Islet of Langerhans (tissue), 1 donor: ENCODE data around the gene FOLR2.

Source experiments
- FAIRE-seq: peaks from one replicate; lab custom pipeline; 2011; peaks lifted over from hg19 to GRCh38; lab: Jason Lieb, UNC

FOLR2 gene

GRCh38 chr11:72208281-72208680, 8.3 kb upstream of the FOLR2 start:
- FAIRE-seq, result no peak

- FAIRE-seq, result no peak
Observed at GRCh38 chr11:72209101-72209500, 7.5 kb upstream of the FOLR2 start.

- no peak for FAIRE-seq
Observed at GRCh38 chr11:72217841-72218240, 1.2 kb downstream of the FOLR2 start.

- no peak for FAIRE-seq
Observed at GRCh38 chr11:72218251-72218745, 1.7 kb downstream of the FOLR2 start.

GRCh38 chr11:72220696-72221363, 4.2 kb downstream of the FOLR2 start:
- FAIRE-seq, result no peak

DNA sequence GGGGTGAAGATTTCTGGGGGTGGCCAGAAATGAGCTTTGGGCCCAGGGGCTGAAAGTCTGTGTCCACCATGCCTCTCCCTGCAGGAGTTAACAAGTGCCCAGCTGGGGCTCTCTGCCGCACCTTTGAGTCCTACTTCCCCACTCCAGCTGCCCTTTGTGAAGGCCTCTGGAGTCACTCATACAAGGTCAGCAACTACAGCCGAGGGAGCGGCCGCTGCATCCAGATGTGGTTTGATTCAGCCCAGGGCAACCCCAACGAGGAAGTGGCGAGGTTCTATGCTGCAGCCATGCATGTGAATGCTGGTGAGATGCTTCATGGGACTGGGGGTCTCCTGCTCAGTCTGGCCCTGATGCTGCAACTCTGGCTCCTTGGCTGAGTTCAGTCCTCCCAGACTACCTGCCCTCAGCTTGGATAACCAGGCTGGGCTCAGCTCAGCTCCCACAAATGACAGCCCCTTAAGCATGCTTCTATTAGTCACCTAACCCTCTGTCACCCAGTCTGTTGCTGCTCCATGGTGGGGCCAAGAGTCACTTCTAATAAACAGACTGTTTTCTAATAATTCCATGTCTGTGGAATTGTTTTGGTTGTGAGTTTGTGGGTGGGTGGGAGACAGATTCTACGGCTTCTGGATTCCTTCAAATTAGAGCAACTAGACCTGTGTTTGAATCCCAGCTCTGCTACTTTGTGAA, 4.9 kb downstream of the FOLR2 start:
- no peak for FAIRE-seq

DNA sequence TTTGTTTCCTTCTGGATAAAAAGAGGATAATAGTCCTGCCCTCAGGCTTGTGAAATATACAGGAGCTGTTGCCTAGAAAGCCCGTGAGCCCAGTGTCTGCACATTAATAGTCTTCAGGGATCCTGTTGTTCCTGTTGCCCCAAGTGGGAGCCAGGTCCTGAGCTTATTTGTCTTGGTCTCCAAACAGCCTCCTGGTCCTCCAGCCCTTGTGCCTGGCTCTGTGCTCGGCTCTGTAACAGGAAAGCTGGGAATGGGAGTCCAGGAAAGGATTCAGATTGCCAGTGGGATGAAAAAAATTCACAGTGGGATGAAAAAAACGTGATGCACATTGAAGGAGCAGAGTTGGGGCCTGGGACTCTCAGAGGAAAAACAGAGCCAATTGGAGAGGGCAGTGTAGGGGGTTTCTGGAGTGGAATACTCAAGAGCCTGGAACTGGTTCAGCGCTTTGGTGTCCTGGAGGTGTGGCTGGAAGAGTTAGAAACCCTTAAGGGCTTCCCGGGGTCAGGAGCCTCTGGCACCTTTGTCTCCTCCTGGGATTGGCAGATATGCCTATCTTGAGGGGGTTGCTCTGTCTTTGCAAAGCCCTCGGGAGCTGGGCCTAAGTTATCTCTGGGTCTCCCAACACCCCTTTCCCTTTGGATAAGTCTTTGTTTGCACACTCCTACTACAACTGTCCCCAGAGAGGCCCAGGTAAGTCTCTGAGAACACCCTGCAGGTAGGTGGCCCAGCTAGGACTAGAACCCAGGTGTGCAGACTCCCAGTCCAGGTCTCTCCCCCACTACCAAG, 5.7 kb downstream of the FOLR2 start:
- no peak for FAIRE-seq

DNA sequence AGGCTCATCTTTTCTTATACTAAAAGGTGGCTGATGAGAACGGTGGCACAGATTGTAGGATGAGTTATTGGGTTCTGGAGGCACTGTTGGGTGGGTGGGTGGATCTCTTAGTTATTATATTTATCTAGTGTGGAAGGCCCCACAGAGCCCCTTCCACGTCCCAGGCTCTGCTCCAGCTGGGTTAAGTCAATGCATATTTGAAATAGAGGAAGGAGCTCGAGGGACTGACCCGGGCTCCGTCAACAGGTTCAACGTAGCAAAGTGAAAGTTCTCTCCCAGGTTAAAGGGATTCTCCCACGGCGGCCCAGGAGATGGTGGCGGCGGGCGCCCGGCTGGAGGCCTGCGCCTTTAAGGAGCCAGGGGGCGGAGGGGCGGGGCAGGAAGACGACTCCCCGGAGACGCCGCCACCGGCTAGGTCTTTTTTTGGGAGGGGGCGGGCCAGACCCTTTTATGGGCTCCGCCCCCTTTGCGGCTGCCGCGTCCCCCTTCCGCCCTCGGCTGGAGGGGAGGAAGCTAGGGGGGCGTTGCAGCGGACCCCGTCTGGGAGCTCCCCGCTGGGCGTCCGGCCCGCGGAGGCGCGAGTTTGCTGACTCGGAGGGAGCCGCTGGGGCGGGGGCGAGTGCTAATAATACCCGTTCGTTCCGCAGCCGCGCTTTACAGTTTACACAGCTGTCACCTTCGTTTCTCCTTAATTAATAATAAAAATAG, 6.5 kb downstream of the FOLR2 start:
- FAIRE-seq, result no peak

- FAIRE-seq, result no peak
Observed at GRCh38 chr11:72223615-72224563, 7.3 kb downstream of the FOLR2 start.

GRCh38 chr11:72224564-72225410, 8.2 kb downstream of the FOLR2 start, which contains the start of gene INPPL1:
TSS of gene INPPL1 (plus strand) at chr11:72224767. CDS start at chr11:72224985, 218 bp downstream.
- FAIRE-seq, result no peak

DNA sequence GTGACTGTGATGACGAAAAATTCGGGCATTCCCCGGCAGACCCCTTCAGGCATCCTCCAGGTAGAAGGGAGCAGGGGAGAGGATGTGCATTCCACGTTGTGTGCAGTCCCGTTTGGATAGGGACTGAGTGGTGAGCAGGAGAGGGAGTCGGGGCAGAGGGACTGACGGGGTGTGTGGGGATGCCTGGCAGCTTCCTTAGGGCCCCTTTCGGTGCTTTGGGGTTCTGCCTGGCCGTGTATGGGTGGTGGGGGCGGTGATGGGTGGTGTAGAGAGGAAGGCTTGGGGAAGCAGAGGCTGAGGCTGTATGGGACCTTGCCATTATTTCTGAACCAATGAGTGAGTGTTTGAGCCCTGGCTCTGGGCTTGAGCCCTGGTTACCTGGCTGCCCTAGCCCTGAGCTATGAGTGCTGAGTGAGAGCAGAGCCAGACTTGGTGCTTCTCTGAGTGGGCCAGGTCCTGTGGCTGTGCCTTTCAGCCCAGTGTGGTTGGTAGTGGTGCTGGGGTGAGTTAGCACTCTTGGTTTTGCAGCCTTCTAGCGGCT, 8.9 kb downstream of the FOLR2 start:
- no peak for FAIRE-seq

DNA sequence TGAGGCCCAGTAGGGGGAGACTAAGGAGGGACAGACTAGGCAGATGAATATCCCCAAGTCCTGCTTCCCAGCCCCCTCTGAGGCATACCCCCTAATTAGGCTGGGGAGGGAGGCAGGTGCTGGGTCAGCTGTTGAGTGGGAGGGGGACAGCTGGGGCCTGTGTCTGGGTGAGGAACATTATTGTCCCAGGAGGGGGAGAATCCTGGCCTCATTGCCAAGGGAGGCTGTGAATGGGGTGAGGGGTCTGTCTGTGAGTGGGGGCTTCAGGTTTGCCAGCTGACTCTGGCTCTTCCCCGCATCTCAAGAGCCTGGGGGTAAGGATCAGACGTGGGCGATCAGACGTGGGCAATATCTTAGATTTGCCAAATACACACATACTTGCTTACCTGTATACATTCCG, 10.1 kb downstream of the FOLR2 start:
- FAIRE-seq, result no peak

DNA sequence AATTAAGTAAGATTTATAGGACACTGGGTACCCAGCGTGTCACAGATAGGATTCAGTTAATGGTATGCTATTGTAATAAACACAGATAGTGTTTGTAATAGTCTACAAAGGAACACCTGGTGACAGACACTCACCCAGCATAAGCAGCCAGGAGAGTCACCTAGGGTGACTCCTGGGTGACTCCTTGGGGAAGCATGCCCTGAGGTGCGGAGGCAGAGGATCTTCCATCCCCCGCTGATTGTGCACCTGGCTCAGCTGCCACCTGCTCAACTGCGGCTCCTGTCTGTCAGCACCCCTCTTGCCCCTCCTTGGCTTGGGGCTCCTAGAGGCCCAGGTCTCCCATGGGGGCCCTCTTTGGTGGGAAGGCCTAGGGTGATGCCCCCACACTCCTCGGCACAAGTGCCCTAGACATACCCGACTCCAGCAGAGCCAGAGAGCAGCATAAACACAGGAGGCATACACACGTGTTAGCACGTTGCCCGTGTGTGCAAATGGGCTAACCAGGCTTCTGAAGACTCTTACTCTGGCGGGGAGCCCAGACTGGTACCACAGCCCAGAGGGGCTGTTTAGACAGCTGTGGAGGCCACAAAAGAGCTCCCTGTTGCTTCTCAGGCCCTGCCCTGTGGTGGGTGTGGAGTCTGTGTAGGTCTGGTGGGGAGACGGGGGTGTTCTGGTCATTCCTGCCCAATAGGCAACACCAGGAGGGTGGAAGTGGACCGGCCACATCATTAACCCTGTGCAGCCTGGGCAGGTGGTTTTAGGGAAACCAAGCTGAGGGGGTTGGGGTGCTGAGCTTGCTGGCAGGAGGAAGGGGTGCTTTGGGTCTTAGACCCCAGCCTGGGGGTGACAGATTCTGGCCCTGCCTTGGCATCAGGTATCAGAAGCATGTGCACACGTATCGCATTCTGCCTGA, 11.0 kb downstream of the FOLR2 start:
- no peak for FAIRE-seq

DNA sequence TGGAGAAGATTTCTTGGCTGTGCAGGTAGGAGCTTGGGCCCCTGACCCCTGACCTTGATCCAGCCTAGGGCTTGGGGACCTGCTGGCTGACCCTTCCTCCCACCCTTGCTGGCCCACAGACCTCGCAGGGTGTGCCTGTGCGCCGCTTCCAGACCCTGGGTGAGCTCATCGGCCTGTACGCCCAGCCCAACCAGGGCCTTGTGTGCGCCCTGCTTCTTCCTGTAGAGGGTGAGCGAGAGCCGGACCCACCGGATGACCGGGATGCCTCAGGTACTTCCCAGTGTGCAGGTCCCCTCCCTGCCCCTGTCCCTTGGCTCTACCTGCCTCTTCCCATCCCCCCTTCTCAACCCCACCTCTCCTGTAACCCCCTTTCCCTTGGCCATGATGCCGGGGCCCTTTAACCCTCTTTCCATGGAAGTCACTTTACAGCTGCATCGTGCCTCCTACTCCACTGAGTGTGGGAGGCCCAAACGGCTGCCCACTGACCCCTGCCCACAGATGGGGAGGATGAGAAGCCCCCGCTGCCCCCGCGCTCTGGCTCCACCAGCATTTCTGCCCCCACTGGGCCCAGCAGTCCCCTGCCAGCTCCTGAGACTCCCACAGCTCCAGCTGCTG, 11.7 kb downstream of the FOLR2 start:
- FAIRE-seq, result no peak

DNA sequence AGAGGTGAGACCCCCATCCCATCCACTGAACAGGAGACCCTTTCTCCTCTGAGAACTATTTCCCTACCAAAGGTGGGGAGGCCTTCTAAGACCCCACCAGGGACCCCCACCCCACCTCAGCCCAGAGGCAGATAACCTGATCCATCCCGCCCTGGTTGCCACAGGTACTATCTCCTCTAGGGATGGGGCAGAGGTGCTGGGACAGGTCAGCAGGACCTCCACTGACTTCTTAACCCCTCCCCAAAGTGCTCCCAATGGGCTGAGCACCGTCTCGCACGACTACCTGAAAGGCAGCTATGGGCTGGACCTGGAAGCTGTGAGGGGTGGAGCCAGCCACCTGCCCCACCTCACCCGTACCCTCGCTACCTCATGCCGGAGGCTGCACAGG, 12.2 kb downstream of the FOLR2 start:
- no peak for FAIRE-seq

DNA sequence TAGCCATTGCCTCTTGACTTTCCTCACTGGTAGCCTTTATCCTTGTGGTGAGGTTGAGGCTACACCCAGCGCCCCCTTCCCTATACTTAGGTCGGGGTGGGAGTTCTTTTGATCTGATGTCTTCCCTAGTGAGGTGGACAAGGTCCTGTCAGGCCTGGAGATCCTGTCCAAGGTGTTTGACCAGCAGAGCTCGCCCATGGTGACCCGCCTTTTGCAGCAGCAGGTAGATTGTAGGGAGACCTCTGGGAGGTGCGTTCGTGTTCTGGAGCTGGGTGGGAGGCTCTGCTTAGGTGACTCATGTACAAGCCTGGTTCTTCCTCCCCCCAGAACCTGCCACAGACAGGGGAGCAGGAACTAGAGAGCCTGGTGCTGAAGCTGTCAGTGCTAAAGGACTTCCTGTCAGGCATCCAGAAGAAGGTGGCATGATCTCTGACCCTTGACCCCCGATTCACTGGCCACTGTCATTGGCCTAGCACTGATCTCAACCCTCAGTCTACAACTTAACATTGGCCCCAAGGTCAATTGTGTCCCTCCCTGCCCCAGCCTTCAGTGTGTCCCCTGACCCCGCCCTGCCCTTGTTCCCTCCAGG, 12.8 kb downstream of the FOLR2 start:
- FAIRE-seq, result no peak

GRCh38 chr11:72229925-72230763, 13.6 kb downstream of the FOLR2 start:
- FAIRE-seq, result no peak
